Inflammatory macrophage treated with lipopolysaccharide for 4 hours (primary cell): ENCODE measurements around the gene SNTG2.
"Not testable (repeated sequence)": the region's sequence is repeated elsewhere in the genome, so short reads cannot be mapped to it uniquely, and the experiment has no call there.

Experiments used
- DNase-seq: peaks from one replicate; pipeline ENCODE4 v3.0.0-alpha.2; 2020

SNTG2 gene

DNA sequence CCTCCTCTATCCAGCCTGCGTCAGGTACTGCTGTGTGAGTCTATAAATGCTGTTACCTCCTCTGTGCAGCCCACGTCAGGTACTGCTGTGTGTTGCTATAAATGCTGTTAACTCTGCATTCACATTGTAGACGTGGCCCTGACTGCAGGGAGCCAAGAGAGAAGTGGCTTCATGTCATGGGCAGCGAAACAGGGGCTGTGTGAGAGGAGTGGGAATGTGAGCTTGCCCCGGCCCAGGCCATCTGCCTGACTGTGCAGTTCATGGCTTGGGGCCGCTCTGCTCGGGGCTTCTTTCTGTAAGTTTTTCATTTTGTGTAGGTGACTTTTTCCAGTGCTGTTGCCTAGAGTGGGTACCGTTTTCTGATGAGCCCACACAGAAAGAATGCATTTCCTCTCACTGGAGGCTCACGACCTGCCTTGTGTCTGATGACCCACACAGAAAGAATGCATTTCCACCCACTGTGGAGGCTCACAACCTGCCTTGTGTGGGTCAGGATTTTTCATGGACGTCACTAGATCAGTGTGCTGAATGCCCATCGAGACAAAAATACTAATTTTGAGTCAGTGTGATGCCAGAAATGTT, 104.5 kb downstream of the SNTG2 start:
- DNase-seq = no peak

DNA sequence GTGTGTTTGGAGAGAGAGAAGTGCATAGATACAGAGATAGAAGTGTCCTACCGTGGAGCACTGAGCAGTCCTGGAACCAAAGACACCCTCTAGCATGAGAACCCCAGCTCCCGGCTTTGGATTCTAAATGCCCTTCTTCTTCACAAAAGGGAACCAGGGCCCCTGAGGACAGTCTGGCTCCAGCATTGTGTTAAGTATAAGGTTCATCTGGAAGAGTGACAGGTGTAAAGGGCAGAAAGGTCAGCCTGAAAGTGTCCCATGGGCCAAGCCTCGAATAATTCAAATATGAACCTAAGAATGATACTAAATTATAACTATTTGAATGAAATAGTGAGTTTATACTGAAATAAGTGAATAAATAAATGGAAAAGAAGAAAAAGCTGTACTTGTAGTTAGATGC, 109.7 kb downstream of the SNTG2 start:
- DNase-seq = no peak

DNA sequence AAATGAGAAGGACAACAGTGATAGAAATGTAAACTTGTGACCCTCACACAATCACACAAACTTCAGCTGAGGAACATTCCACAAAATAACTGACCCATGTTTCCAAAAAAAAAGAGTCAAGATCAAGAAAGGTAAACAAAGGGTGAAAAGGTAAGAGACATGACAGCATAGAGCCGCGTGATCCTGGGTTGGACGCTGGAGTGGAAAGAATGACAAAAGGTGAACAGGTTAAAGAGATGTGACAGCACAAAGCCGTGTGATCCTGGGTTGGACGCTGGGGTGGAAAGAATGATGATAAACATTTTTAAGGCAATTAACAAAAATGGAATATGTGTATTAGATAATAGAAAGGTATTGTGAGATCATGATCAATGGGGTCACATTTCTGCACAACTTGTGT, 110.3 kb downstream of the SNTG2 start:
- DNase-seq = no peak

DNA sequence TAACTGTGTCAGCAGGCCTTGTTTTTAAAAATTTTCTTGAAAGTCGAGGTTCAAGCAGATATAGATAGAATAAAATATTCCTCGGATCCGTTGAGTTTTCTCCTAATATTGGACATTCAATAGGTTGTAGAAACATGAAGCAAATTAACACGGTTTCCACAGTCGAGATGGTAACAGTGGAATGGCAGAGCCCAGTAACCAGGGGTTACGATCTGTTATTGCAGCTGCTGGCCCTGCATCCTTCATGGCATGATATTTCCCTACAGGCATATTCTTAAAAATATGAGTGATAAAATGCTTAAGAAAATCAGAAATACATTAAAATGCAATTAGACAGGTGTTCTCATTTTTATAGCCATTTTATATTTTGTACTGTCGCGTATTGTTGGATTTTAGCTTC, 117.6 kb downstream of the SNTG2 start:
- DNase-seq = no peak

DNA sequence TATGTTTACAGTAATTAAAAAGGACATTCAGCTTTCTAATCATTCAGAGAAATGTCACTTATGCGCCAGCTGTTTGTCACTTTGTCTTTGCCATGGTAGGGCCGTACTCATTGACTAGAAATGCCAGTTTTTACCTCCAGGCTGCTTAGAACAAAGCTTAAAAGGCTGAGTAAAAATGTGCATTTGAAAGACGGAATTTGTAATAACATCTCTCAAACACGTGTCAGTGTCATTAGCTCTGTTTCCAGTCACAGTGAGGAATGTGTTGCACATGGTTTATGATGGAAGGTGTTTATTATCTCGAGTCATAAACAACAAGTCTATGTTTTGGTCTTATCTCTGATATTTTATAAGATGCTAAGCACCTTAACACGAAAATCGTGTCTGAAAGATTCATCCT, 118.2 kb downstream of the SNTG2 start:
- DNase-seq = no peak

DNA sequence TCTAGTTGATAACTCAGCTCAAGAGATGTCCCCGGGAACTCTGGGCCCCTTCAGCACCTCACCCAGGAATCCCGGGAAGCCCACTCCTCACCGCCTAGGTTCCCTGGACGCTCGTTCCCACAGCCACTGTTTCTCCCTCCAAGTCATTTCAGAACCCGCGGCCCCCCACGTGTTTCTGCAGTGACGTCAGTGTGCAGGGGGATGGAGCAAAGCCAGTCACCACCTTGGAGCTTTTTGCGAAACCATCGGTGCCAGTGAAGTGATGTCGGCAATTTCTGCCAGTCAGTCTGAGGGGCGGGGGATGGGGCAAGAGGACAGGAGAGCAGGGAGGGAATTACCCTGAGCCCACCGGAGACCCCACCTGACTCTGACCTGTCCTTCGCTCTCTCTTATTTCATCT, 119.2 kb downstream of the SNTG2 start:
- DNase-seq = no peak

DNA sequence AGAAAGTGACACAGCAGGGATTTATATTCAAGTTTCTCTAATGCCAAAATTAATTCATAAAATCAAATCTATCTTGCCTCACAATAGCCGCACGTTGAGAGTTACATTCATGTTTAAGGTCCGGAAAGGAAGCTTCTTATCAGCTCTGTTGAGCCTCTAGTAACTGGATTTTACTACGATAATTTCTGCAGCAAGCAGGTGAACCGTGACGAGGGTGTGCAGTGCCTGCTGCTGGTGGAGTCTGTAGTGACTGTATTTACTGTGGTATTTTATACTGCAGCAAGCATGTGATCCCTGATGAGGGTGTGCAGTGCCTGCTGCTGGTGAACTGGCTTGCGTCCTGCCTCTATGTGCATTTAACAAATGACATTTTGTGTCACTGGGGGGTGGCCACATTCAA, 120.0 kb downstream of the SNTG2 start:
- no peak for DNase-seq

DNA sequence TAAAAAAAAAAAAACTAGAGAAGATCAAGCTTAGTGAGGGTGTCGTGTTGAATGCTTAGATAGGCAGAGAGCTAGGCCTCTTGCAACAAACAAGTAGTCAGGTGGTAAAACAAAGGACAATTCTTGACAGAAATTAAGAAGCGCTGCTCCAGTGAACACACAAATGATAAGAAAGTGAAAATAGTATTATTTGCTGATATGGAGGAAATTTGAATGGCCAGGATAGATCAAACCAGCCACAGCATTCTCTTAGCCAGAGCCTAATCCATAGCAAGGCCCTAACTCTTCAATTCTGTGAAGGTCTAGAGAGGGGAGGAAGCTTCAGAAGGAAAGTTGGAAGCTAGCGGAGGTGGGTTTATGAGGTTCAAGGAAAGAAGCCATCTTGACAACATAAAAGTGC, 121.0 kb downstream of the SNTG2 start:
- no peak for DNase-seq

DNA sequence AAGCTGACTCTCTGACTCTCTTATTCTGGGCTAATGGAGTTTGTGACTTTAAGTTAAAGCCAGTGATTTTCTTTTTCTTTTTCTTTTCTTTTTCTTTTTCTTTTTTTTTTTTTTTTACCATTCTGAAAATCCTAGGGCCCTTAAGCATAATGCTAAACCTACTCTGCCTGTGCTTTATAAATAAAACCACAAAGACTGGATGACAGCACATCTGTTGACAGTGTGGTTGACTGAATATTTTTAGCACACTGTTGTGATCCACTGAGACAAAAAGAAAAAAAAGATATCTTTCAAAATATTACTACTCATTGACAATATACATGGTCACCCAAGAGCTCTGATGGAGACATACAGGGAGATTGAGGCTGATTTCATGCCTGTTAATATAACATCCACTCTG, 121.6 kb downstream of the SNTG2 start:
- no peak for DNase-seq

DNA sequence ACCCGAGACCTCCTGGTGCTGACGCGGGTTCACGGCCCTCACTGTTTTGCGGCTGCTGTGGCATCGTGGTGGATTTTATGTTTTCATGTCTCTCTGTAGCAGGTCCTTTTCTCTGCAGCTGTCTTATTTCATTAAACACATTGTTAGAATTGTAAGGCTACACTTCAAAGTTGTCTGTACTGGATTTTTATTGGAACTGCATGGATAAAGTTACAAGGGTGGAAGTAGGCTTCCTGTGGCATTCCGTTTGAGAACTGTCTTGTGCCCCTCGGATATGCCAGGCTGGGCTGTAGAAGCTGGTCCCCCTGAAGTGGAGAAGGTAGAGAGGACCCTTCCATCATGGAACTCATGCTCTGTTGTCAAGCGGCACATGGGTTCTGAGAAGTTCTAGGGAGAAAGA, 127.3 kb downstream of the SNTG2 start:
- DNase-seq = no peak

DNA sequence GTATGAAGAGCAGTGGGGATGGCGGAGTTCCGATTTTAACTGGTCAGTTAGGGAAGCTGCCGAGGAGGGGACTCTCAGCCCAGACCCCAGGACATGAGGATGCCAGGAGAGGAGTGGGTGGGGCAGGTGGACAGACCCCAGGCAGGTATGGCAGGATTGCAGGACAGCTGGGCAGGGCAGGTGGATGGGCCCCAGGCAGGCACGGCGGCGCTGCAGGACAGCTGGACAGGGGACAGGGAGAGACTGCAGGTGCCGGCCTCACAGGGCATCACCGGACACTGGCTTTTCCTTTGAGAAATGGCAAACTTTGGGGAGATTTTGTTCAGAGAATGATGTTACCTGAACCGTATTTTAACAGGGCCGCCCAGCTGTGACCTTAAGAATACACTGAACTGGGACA, 127.7 kb downstream of the SNTG2 start:
- no peak for DNase-seq

DNA sequence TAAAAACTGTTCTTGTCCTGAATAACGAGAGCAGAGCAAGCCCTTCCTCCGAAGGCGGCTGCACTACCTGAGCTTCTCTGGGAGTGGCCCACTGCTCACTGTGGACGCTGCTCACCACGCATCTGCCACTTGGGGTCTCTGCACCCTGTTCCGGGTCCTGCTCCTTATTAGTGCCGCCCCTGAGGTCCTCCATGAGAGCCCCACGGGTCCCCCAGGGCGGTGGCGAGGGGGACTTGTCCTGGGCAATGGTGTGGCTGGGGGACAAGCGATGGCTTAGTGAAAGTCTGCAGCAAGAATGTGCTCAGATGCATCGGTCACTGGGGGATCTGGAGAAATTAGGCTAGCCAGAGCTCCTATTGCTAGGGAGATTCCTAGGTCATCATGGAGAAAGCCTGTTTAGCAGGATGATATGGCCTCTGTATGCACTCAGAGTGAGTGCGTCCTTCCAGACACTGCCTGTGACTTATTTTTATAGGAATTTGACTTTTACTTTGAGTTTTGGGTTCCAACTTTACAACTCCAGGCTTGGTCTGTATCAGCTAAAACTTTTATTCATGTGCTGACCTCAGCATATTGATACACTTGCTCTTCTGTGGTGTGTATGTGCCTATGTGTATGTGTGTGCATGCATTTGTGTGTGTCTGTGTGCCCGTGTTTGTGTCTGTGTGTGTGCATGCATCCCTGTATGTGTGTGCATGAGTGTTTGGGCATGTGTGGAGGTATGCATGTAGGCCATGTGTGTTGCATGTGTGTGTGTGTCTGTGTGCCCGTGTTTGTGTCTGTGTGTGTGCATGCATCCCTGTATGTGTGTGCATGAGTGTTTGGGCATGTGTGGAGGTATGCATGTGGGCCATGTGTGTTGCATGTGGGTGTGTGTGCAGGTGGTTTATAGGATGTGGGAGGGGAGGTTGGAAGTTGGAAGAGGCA, 129.5 kb downstream of the SNTG2 start:
- no peak for DNase-seq

DNA sequence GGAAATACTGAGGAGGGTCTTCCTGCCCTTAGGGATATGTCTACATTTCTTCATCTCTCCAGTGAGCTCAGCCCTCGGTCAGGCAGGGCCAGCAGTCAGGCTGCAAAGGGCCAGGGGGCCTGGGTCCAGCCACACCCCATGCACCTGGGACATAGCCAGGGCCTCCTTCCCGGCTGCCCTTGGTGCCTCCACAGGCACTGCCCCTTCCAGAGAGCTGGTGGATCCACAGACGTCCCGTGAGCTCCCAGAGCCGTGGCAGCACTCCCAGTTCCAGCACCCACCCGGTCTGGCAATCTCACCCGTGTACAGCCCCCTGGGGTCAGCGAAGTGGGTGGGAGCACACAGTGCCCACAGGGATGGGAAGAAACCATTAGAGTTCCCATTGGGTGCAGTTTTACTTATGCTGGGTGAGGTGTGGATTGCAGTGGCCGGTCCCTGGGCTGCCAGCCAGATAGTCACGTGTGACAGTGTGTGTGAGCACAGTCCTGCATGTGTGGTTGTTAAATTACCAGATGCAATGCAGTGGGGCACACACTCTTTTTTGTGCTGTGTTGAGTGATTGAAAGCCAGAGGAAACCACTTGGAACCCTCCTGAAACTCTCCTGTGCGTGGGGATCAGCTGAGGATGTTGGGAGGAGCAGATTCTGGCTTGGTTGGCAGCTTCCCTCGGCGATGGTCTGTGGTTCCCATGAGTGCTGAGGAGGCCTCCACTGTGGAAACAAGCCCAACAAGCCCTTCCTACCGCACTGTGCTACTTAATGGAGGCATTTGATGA, 131.0 kb downstream of the SNTG2 start:
- DNase-seq = no peak

DNA sequence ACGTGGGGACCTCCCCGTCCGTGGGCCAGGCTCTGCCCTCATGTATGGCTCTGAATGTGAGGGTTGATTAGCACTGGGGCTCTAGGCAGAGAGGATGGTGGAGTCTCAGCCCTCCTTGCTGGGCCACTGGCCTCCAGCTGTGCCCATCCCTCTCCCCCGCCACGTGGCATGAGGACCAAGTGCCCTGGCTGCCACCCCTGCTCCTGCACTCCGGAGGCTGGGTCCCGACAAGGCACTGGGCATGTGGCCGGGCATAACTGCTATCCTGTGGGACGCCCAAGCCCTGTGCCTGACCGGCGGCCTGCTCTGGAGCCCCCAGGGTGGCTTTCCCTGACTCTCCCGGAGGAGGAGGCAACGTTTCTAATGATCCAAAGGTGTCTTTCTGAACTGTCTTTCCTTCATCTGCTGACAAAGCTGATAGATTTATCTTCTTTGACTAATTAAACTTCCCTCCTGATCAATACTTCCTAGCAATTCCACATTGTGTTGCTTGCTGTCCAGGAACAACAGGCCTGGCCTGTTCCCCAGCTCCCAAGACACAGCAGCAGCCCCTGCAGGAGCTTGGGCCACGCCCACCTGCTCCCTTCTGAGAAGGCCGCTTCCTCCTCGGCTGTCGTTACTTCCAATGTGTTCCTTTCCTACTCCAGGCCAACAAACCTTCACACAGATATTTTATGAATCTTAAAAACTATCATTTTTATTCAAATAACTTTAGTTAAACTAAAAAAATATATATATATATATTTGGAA, 132.0 kb downstream of the SNTG2 start:
- no peak for DNase-seq

DNA sequence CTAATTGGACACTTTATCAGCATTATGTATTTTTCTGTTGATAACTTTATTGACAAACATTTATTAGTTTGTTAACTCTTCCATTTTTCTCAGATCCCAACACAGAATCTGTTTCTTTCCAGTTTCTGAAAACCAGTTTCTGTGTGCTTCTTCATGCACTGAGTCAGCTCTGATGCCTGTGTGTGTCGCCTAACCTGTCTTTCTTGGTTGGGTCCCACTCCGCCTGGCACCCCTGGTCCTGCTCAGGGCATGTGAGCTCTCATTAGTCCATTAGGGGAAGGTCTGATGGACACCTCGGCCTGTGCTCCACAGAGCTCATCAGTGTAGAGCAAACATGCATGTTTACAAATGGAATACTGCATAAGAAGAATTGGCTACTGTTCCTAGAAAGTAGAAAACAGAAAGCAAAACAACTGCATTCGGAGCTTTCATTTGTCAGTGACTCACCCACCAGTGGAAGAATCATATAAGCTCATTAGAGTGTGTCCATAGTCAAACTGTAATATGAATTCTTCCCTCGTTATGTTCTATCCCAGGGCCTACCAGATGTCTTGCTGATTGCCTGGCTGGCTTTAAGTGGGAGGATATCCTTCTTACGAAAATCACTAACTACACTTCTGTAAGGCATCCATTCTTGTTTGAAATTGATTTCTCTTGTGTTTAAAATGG, 137.7 kb downstream of the SNTG2 start:
- no peak for DNase-seq

DNA sequence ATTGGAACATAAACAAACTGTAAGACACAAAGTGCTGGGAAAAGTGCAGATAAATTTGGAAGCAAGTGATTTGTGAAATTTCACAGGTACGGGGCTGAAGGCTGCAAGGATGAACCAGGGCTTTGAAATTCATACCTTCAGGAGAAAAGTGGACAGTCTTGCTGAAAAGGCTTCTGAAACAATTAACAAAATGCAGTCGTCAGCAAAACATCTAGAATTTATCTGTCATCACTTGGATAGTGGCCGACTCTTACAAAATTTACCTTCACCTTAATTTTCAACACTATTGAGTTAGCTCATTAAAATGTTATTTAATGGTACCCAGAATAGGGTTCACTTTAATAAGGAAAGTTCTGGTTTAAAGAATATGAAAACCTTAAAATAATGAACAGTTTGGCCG, 138.3 kb downstream of the SNTG2 start:
- DNase-seq = no peak

DNA sequence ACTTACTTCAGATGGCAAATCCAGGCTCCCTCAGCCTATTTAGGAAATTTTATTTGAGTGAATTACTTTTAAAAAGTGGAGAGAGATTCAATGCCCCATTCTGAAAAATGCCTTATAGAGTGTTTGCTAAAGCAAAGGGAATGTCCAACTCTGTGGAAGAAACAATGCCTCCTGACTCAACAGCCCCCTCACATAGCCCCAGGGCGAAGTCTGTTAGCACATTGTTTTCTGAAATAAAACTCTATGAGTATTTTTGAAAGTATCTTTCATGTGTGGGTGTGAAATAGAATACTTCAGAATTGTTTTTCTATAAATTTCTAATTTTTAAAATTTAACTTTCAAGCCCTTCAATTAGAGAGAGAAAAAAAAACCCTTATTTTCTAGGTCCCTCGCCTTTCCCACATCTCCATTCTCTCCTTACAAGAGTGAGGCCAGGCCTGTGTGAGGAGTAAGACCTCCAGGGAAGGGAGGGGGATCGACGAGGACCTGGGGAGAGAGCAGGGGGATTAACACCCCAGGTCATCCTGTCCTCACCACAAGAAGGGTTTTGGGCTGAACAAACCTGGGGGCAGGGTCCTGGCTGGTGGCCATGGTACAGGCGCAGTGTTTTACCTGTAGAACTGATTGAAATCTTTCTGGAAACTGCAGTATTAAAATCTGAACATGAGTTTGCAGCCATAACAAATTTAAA, 141.4 kb downstream of the SNTG2 start:
- DNase-seq = no peak

DNA sequence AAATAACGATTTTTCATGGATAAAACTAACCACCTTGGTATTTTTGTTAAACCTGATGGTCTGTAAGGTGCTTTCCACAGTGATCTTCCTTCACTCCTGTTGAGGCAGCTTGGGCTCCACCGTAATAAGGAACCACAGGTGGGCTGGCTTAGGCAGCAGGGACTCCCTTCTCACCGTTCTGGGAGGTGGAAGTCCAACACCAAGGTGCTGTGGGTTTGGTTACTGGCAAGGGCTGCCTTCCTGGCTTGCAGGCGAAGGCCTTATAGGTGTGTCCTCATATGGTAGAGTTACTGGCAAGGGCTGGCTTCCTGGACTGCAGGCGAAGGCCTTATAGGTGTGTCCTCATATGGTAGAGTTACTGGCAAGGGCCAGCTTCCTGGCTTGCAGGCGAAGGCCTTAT, 143.0 kb downstream of the SNTG2 start:
- DNase-seq = not testable (repeated sequence)

DNA sequence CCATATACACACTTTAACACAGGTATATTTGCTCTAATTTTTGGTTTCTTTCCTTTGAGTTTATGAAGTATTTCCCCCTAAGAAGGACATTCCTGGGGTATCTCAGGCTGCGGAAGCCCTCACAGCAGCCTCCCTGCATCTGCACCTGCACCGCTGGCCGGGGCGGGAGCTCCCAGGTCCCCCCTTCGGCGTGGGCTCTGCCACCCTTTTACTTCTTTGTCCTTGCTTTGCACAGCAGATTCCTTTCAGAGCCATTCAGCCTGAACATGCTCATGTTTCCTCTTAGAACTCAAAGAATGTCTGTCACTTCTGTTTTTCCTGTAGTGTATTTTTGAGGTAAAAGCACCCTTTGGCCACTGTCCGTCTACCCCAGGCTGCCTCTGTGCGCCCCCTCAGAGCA, 146.5 kb downstream of the SNTG2 start:
- DNase-seq = no peak

DNA sequence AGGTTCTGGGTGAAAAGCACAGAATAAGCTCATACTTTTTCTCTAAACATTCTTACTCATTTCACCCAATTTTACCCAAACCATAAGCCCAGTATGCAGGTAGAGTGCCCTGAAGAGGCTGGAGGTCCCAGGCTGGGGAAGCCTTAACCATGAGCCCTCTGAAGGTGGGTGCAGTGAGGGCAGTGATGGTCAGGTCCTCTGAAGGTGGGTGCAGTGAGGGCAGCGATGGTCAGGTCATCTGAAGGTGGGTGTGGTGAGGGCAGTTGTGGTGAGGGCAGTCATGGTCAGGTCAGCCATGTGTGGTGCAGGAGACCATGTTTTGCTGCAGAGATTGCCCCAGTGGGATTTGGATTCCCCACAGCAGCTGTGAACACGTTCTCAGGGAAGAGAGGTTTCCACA, 148.8 kb downstream of the SNTG2 start:
- no peak for DNase-seq

DNA sequence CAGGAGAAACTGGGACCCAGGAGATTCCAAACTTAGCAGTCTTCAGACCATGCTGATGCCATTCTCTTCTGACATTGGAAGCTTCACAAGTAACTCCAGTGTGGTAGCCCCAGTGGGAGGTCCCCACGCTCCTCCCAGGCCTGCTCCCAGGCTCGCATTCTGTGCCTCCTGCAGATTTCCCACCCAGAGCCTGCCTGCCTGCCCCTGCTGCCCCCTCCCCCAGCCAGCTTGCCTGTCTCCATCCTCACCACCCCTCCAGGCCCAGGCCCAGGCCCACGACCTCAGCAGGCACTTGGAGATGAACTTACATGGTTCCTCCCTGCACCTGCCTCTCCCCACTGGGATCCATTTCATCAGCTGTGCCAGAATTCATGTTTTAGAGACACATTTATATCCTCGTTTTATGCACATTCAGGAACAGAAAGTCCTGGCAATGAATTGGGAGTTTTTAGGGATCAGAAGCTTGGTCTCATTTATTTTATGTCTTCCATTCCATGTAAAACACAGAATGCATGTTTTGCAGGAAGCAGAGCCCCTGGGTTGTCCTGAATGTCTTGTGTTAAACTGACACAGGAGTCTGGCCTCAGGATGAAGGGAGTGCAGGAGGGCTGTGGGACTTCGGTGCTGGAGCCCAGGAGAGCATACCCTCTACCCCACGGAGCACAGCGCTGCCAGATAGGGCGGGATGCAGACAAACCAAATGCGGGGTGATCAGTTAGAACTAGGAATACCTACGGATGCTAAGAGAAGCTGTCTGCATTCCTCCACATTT, 150.5 kb downstream of the SNTG2 start:
- DNase-seq = no peak
